K562 (cell line): ENCODE data around the gene SIGLEC7. TPM values are rescaled to one million over a fixed set of nuclear protein-coding genes. Genes with fewer than 3 reads are reported as not detected.

ENCODE experiments used
- ATAC-seq: fragments of 200-7000 bp; cut with Tn5 transposase; 3 replicates; pipeline ENCODE4 v1.9.1; 2020; ENCODE audit warnings: moderate library complexity
- BruUV-seq: library from RNA; stranded (reverse); fragments of 400-500 nt; replicated peaks from 2 replicates; lab custom pipeline; 2021; lab: Mats Ljungman, UMichigan
- CTCF ChIA-PET: fragments of 300-600 bp; formaldehyde crosslinking; extraction: SDS; loops from one replicate; lab custom pipeline; 2021; ENCODE audit warnings: low intra/inter-chr PET ratio; lab: Yijun Ruan, JAX
- POLR2A ChIA-PET: fragments of 300-600, 350-650 bp; sonication (Branson Sonifier 250); formaldehyde crosslinking; extraction: SDS; loops from one replicate; lab custom pipeline; 2021; ENCODE audit warnings: antibody characterized with exemption, inconsistent platforms; lab: Yijun Ruan, JAX
- DNase-seq, 4 experiments: peaks; one replicate each; pipeline versions ENCODE4 v3.0.0 to v3.0.0-alpha.2; 2011 to 2018; ENCODE audit warnings: low spot score in 3 of 4, mixed read lengths in 3 of 4; ENCODE audit errors: extremely low read depth in 1 of 4
- FAIRE-seq: peaks from 2 replicates; lab custom pipeline; 2011; peaks lifted over from hg19 to GRCh38; lab: Jason Lieb, UNC
- H2AFZ ChIP-seq: 2 replicates; pipeline ENCODE4 v1.6.0; 2011; ENCODE audit warnings: low read depth, low read length, control low read depth, inconsistent platforms
- H3K27ac ChIP-seq: fragments of 200-600 bp; 3 replicates; pipeline ENCODE4 v1.8.0; 2011; ENCODE audit warnings: low read depth, mild to moderate bottlenecking, control low read depth, inconsistent platforms, low read length, moderate library complexity, mixed read lengths; ENCODE audit errors: extremely low read depth
- H3K27me3 ChIP-seq, 2 experiments: fragments of 300-600 bp in 1 of 2; 2 replicates in 1 of 2; 3 replicates in 1 of 2; pipeline versions ENCODE4 v1.6.0 to v1.8.0; 2011; ENCODE audit warnings: inconsistent platforms in 2 of 2, low read length in 2 of 2, mild to moderate bottlenecking in 1 of 2, mixed read lengths in 1 of 2, moderate library complexity in 1 of 2; ENCODE audit not compliant: control insufficient read depth in 2 of 2, insufficient read depth in 2 of 2
- H3K36me3 ChIP-seq: fragments of 300-600 bp; 3 replicates; pipeline ENCODE4 v1.8.0; 2011; ENCODE audit warnings: mild to moderate bottlenecking, low read length, inconsistent platforms; ENCODE audit not compliant: control insufficient read depth, insufficient read depth
- H3K4me1 ChIP-seq, 2 experiments: fragments of 200-600 bp in 1 of 2; replicated peaks in 1 of 2; 2 replicates in 1 of 2; 3 replicates in 1 of 2; pipeline versions ENCODE4 v1.5.1 to v1.8.0; 2011; ENCODE audit warnings: inconsistent platforms in 2 of 2, low read length in 2 of 2, mild to moderate bottlenecking in 1 of 2, mixed read lengths in 1 of 2, moderate library complexity in 1 of 2; ENCODE audit not compliant: control insufficient read depth in 2 of 2, insufficient read depth in 2 of 2
- H3K4me2 ChIP-seq: 2 replicates; pipeline ENCODE4 v1.6.1; 2011; ENCODE audit warnings: low read length, control low read depth, inconsistent platforms, mixed read lengths; ENCODE audit not compliant: insufficient read depth
- H3K4me3 ChIP-seq: fragments of 200-600 bp; sonication (generic), shearing (Covaris generic); 2 replicates; pipeline ENCODE4 v1.5.1; 2016; ENCODE audit warnings: control low read depth, inconsistent platforms
- H3K79me2 ChIP-seq: fragments of 200-600 bp; 3 replicates; pipeline ENCODE4 v1.8.0; 2011; ENCODE audit warnings: low read length, inconsistent platforms; ENCODE audit not compliant: control insufficient read depth, insufficient read depth
- H3K9ac ChIP-seq, 2 experiments: 2 replicates each; pipeline versions ENCODE4 v1.6.0 to v1.6.1; 2011; ENCODE audit warnings: low read depth in 2 of 2, low read length in 2 of 2, control low read depth in 1 of 2, inconsistent platforms in 1 of 2, mild to moderate bottlenecking in 1 of 2, mixed read lengths in 1 of 2; ENCODE audit not compliant: insufficient read depth in 1 of 2
- H3K9me1 ChIP-seq: one replicate; pipeline ENCODE4 v1.6.0; 2011; ENCODE audit warnings: inconsistent platforms, mild to moderate bottlenecking, low read length, moderate library complexity; ENCODE audit not compliant: control insufficient read depth, insufficient read depth
- H3K9me3 ChIP-seq: replicated peaks from 2 replicates; pipeline ENCODE4 v1.5.1; 2011; ENCODE audit warnings: low read depth, low read length, inconsistent platforms; ENCODE audit not compliant: control insufficient read depth, insufficient read depth
- H4K20me1 ChIP-seq: replicated peaks from 2 replicates; pipeline ENCODE4 v1.6.1; 2011; ENCODE audit warnings: low read length, inconsistent platforms, mixed read lengths; ENCODE audit not compliant: control insufficient read depth, insufficient read depth
- KDM1A ChIP-seq, 2 experiments: fragments of 450-650 bp; IDR thresholded peaks; 2 replicates each; pipeline ENCODE4 v1.6.1; 2016; ENCODE audit warnings: mild to moderate bottlenecking in 2 of 2
- RAD21 ChIP-seq, 2 experiments: fragments of 250-450 bp in 1 of 2; fragments of 450-650 bp in 1 of 2; sonication (Bioruptor Pico) in 1 of 2; formaldehyde crosslinking in 1 of 2; IDR thresholded peaks in 1 of 2; conservative IDR thresholded peaks in 1 of 2; 2 replicates each; pipeline versions ENCODE4 v1.4.0 to v1.8.0; 2020 to 2022; ENCODE audit warnings: mild to moderate bottlenecking in 2 of 2, moderate library complexity in 1 of 2
- WGBS: fragments of 100-300 bp; shearing (Covaris generic); methylation state at CpG from one replicate; pipeline ENCODE4 v1.1.6; 2016; ENCODE audit warnings: low coverage, mixed read lengths; ENCODE audit not compliant: insufficient coverage; ENCODE audit errors: missing lambda C conversion rate; 5-methylcytosine and 5-hydroxymethylcytosine counted together
- in situ Hi-C: fragments of 300-500 bp; cut with MboI; formaldehyde crosslinking; loops from 4 replicates; pipeline ENCODE4 v1.15.0; 2018; ENCODE audit warnings: inconsistent platforms, mixed read lengths
- intact Hi-C: fragments of 100-400 bp; cut with micrococcal nuclease; formaldehyde crosslinking; loops from 2 replicates; pipeline ENCODE4 v1.14.2; 2022
- polyA plus RNA-seq, 8 experiments: library from polyadenylated mRNA; depleted of rRNA in 4 of 8; stranded (reverse) in 5 of 8; unstranded in 3 of 8; fragments of >200 nt; fragmentation: Nextera tagmentation in 2 of 8; fragmentation: Illumina TruSeq in 1 of 8; extraction: Ambion mirVana in 2 of 8; extraction: Trizol in 1 of 8; gene quantifications; 2 replicates each; pipeline versions ENCODE4 v1.2.1 to v1.2.3, GENCODE V29; 2011 to 2014; ENCODE audit warnings: inconsistent platforms in 1 of 8, missing spikeins in 1 of 8
- total RNA-seq, 7 experiments: library from RNA; depleted of rRNA in 6 of 7; stranded (reverse); fragments of >200 nt in 6 of 7; fragmentation: Illumina TruSeq in 2 of 7; extraction: Trizol in 2 of 7; gene quantifications; 2 replicates each; pipeline versions ENCODE4 v1.2.1 to v1.2.3, GENCODE V29; 2011 to 2021; ENCODE audit warnings: low replicate concordance in 1 of 7
- TF ChIP-seq, protein P1 (sequence below), 3 experiments: IDR thresholded peaks in 2 of 3; conservative IDR thresholded peaks in 1 of 3; 2 replicates each; pipeline ENCODE4 v1.5.1; 2011 to 2012; ENCODE audit warnings: low read length in 3 of 3, mild to moderate bottlenecking in 3 of 3, control low read depth in 2 of 3, improper control_type of control experiment in 1 of 3, inconsistent platforms in 1 of 3, low read depth in 1 of 3, mixed read lengths in 1 of 3, moderate library complexity in 1 of 3; ENCODE audit not compliant: insufficient read depth in 2 of 3
- TF ChIP-seq, protein P2 (sequence below): fragments of 450-650 bp; IDR thresholded peaks from 2 replicates; pipeline ENCODE4 v1.6.1; 2016
- TF ChIP-seq, protein P3 (sequence below): fragments of 450-650 bp; IDR thresholded peaks from 2 replicates; pipeline ENCODE4 v1.6.1; 2018; ENCODE audit not compliant: partially characterized antibody

Gene SIGLEC7
- total and polyA plus RNA-seq, 9 of the 15 experiments (the other 6 are each of a cell fraction or from before 2014, with no cell fraction given) = 0.10 to 0.12 TPM; not detected in 7

DNA sequence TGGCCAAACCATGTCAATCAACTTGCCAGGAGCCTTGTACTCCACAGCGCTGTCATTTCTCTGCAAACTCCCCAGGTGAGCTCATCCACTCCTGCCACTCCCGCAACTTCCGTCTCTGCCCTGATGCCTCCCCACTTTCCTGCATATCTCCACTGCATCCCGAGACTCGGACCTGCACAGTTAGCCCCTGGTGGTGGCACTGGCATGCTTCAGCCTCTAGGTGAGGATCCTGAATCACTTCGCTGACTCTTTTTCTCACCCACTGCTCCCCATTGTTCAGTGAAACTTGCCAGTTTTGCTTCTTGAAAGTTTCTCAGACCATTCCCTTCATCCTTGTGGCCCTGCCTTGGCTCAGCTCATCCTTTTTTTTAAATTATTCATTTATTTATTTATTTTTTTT lies 30.5 kb upstream of the SIGLEC7 start:
- H3K9me1 ChIP-seq = peaks cover 2% of the 10 kb centered on the region
- peaks cover 19 to 44% of the 10 kb centered on the region in 2 experiments for H3K27me3 ChIP-seq
- 8% methylated on average over 6 of the region's 6 CpGs for WGBS
- H2AFZ ChIP-seq = no peak overlapping the region
- no peak overlapping the region for H3K27ac ChIP-seq
- DNase-seq (peak in 2 of 4 experiments; percentile 25 to 35), FAIRE-seq (no peak), ATAC-seq (no peak)
- BruUV-seq = no TSS peak
- peaks cover 9 to 17% of the 10 kb centered on the region in 2 experiments; a peak in 4 of 5 replicates for H3K4me1 ChIP-seq
- H3K36me3 ChIP-seq = no peaks in the 10 kb centered on the region
- POLR2A ChIA-PET = no interaction called here
- H3K4me2 ChIP-seq = no peak overlapping the region
- intact Hi-C loops = no loop called here
- in situ Hi-C loops = no loop called here
- no peak overlapping the region for H3K4me3 ChIP-seq
- CTCF ChIA-PET = no interaction called here
- TF ChIP-seq, protein P1, sequence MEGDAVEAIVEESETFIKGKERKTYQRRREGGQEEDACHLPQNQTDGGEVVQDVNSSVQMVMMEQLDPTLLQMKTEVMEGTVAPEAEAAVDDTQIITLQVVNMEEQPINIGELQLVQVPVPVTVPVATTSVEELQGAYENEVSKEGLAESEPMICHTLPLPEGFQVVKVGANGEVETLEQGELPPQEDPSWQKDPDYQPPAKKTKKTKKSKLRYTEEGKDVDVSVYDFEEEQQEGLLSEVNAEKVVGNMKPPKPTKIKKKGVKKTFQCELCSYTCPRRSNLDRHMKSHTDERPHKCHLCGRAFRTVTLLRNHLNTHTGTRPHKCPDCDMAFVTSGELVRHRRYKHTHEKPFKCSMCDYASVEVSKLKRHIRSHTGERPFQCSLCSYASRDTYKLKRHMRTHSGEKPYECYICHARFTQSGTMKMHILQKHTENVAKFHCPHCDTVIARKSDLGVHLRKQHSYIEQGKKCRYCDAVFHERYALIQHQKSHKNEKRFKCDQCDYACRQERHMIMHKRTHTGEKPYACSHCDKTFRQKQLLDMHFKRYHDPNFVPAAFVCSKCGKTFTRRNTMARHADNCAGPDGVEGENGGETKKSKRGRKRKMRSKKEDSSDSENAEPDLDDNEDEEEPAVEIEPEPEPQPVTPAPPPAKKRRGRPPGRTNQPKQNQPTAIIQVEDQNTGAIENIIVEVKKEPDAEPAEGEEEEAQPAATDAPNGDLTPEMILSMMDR (IDR thresholded peaks at IDR 0.05 in 2 of 3, conservative IDR thresholded peaks at IDR 0.05 in 1 of 3; ENCODE audit: insufficient read depth in 2 of 3, low read depth in 1 of 3, low read length in 3 of 3) = peak; percentile 36 to 42 (median 39); a peak in 5 of 6 replicates
- TF ChIP-seq, protein P2, sequence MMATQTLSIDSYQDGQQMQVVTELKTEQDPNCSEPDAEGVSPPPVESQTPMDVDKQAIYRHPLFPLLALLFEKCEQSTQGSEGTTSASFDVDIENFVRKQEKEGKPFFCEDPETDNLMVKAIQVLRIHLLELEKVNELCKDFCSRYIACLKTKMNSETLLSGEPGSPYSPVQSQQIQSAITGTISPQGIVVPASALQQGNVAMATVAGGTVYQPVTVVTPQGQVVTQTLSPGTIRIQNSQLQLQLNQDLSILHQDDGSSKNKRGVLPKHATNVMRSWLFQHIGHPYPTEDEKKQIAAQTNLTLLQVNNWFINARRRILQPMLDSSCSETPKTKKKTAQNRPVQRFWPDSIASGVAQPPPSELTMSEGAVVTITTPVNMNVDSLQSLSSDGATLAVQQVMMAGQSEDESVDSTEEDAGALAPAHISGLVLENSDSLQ = peak; percentile 53; the same call in 1 of the 2 replicates
- TF ChIP-seq, protein P3, sequence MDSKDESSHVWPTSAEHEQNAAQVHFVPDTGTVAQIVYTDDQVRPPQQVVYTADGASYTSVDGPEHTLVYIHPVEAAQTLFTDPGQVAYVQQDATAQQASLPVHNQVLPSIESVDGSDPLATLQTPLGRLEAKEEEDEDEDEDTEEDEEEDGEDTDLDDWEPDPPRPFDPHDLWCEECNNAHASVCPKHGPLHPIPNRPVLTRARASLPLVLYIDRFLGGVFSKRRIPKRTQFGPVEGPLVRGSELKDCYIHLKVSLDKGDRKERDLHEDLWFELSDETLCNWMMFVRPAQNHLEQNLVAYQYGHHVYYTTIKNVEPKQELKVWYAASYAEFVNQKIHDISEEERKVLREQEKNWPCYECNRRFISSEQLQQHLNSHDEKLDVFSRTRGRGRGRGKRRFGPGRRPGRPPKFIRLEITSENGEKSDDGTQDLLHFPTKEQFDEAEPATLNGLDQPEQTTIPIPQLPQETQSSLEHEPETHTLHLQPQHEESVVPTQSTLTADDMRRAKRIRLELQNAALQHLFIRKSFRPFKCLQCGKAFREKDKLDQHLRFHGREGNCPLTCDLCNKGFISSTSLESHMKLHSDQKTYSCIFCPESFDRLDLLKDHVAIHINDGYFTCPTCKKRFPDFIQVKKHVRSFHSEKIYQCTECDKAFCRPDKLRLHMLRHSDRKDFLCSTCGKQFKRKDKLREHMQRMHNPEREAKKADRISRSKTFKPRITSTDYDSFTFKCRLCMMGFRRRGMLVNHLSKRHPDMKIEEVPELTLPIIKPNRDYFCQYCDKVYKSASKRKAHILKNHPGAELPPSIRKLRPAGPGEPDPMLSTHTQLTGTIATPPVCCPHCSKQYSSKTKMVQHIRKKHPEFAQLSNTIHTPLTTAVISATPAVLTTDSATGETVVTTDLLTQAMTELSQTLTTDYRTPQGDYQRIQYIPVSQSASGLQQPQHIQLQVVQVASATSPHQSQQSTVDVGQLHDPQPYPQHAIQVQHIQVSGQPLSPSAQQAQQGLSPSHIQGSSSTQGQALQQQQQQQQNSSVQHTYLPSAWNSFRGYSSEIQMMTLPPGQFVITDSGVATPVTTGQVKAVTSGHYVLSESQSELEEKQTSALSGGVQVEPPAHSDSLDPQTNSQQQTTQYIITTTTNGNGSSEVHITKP = no peak
- TF ChIP-seq RAD21 (CRISPR knock-in tag; conservative IDR thresholded peaks at IDR 0.05 in 1 of 2, IDR thresholded peaks at IDR 0.05 in 1 of 2) = 0 out of 4 replicates have a peak, but pooled peaks of 1 of the 2 experiments have one; percentile 15
- TF ChIP-seq KDM1A (IDR thresholded peaks at IDR 0.05) = no peak
- H3K9ac ChIP-seq = no peak overlapping the region
- no peaks in the 10 kb centered on the region for H3K9me3 ChIP-seq
- H3K79me2 ChIP-seq = peaks cover 16% of the 10 kb centered on the region
- no peaks in the 10 kb centered on the region for H4K20me1 ChIP-seq
